Aorta (tissue), 5 donors: ENCODE measurements around the gene TOMM6. TPM values are rescaled to one million over a fixed set of nuclear protein-coding genes. Genes with fewer than 3 reads are reported as not detected.

Experiments
- ATAC-seq: fragments of 200-7000 bp; cut with Tn5 transposase; one replicate; pipeline ENCODE4 v1.9.1; 2022; ENCODE audit warnings: moderate library complexity; ENCODE audit not compliant: low FRiP score
- DNase-seq, 2 donors: peaks; one replicate each; pipeline ENCODE4 v3.0.0-alpha.2; 2020
- H3K27ac ChIP-seq, 2 donors: one replicate each; pipeline ENCODE4 v1.5.1; 2013; ENCODE audit warnings: low read length in 2 of 2, mild to moderate bottlenecking in 2 of 2, moderate library complexity in 2 of 2, control low read depth in 1 of 2, inconsistent platforms in 1 of 2, low read depth in 1 of 2
- H3K27me3 ChIP-seq, 2 donors: one replicate each; pipeline ENCODE4 v1.6.1; 2013; ENCODE audit warnings: control low read depth in 1 of 2, low read length in 1 of 2, mild to moderate bottlenecking in 1 of 2, moderate library complexity in 1 of 2; ENCODE audit not compliant: insufficient read depth in 2 of 2, control insufficient read depth in 1 of 2
- H3K36me3 ChIP-seq, 2 donors: one replicate each; pipeline ENCODE4 v1.6.1; 2013; ENCODE audit warnings: control low read depth in 1 of 2, low read length in 1 of 2, mild to moderate bottlenecking in 1 of 2; ENCODE audit not compliant: insufficient read depth in 2 of 2, control insufficient read depth in 1 of 2
- H3K4me1 ChIP-seq, 2 donors: one replicate each; pipeline ENCODE4 v1.6.1; 2013; ENCODE audit warnings: low read length in 2 of 2, control low read depth in 1 of 2, mild to moderate bottlenecking in 1 of 2, moderate library complexity in 1 of 2; ENCODE audit not compliant: insufficient read depth in 2 of 2, control insufficient read depth in 1 of 2
- H3K4me3 ChIP-seq, 2 donors: one replicate each; pipeline ENCODE4 v1.5.1; 2013; ENCODE audit warnings: low read length in 2 of 2, control low read depth in 1 of 2, mild to moderate bottlenecking in 1 of 2
- H3K9me3 ChIP-seq: one replicate; pipeline ENCODE4 v1.6.1; 2013; ENCODE audit warnings: mild to moderate bottlenecking, low read length; ENCODE audit not compliant: control insufficient read depth
- WGBS, 2 donors: extraction: QIAGEN DNeasy Blood & Tissue Kit; methylation state at CpG; one replicate each; pipeline ENCODE4 v1.1.7; 2013; 5-methylcytosine and 5-hydroxymethylcytosine counted together
- intact Hi-C, 2 donors: fragments of 100-400 bp; cut with DNase I; formaldehyde crosslinking; loops; one replicate each; pipeline versions ENCODE4 v1.14.2 to v1.15.0; 2022
- polyA plus RNA-seq, 2 donors: library from polyadenylated mRNA; stranded (reverse); fragments of 200-250 nt; gene quantifications; one replicate each; pipeline ENCODE4 v1.2.3, GENCODE V29; 2013
- total RNA-seq, 2 donors: library from RNA; stranded (reverse); fragmentation: NEBNext Ultra II Directional; extraction: Animal tissue kit (Norgen Biotek cat#: 25700); gene quantifications; one replicate each; pipeline ENCODE4 v1.2.1, GENCODE V29; 2021
- donor health status: healthy with polysubstance abuse.
- donor health status: Bipolar disorder and iron deficiency.
- donor health status: DM: no; HTN: no; CAD: no.
- donor health status: DM: no; HTN: no; CAD: no.
- donor health status: DM: yes; HTN: yes; CAD: no.

Gene TOMM6
- total and polyA plus RNA-seq, 4 donors: 74.8 to 236 (median 144) TPM

- Histone ChIP-seq H3K4me1 (no peaks in the 10 kb centered on the region), H3K36me3 (peaks cover 2 to 3% of the 10 kb centered on the region in 2 donors), H3K4me3 (no peak overlapping the region), H3K27me3 (no peaks in the 10 kb centered on the region), H3K9me3 (no peaks in the 10 kb centered on the region), H3K27ac (no peak overlapping the region)
- intact Hi-C loops: loop anchor here in 1 of 2 donors (10.0 kb wide), 1 partner anchor 166 kb away; no protein-coding TSS in a partner anchor
- DNase-seq (peak in 1 of 2 donors; percentile 67), ATAC-seq (no peak)
- 91 to 92% methylated on average over 28 to 30 of the region's 30 CpGs for WGBS, 2 donors
Observed at GRCh38 chr6:41770381-41771057, 17.0 kb upstream of the TOMM6 start.

DNA sequence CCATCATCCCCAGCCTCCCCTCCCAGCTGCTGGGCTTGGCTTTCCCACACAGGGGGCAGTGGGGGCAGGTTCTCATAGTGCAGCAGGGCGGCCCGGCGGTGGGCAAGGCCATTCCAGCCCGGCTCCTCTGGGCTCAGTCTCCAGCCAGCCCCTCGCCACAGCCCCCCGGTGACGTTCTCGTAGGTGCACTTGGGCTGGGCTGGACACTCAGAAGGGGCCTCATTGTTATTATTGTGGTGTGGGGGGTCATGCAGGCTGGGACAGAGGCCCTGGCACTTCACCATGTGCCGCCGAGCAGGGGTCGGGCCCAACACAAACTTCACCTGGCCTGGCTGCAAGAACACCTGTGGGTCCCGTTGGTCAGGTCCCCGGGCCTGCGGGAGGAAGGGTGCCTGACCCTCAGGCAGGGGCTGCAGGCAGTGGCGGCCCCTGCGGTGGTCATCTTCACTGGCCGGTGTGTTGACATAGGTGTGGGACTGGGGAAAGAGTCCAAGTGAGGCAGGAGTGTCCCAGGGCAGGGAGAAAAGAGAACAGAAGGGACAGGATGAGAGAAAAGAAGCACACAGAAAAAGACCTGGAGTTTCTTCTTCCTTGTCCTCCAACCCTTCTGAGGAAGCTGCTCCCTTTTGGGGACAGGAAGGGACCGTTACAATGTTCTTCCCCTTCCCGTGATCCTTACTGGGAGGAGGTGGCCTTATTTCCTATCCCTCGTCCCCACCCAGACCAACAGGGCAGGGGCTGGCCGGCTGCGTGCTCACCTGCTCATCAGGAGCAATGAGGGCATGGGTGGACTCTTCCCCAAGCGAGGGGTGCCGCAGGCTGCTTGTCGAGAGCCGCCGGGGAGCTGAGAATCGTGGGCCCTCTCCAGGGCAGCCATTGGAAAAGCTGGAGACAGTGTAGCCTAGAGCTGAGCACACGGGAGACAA, 16.2 kb upstream of the TOMM6 start:
- Histone ChIP-seq H3K4me1 (no peaks in the 10 kb centered on the region), H3K27ac (no peak overlapping the region), H3K27me3 (no peaks in the 10 kb centered on the region), H3K4me3 (no peak overlapping the region), H3K9me3 (no peaks in the 10 kb centered on the region), H3K36me3 (peaks cover 2 to 3% of the 10 kb centered on the region in 2 donors)
- DNase-seq (peak in 1 of 2 donors; percentile 57), ATAC-seq (no peak)
- intact Hi-C loops: loop anchor here in 1 of 2 donors (10.0 kb wide), 1 partner anchor 167 kb away; no protein-coding TSS in a partner anchor
- 91 to 93% methylated on average over 29 of the region's 29 CpGs for WGBS, 2 donors

GRCh38 chr6:41774841-41775240, 12.7 kb upstream of the TOMM6 start:
- Histone ChIP-seq H3K27me3 (no peaks in the 10 kb centered on the region), H3K9me3 (no peaks in the 10 kb centered on the region), H3K27ac (no peak overlapping the region), H3K36me3 (peaks cover 2 to 3% of the 10 kb centered on the region in 2 donors), H3K4me1 (no peaks in the 10 kb centered on the region), H3K4me3 (no peak overlapping the region)
- ATAC-seq: no peak
- intact Hi-C loops: loop anchor here in 1 of 2 donors (10.0 kb wide), 1 partner anchor 170 kb away; no protein-coding TSS in a partner anchor
- WGBS, 2 donors: 67 to 77% methylated on average over 3 of the region's 3 CpGs
- DNase-seq: no peak

DNA sequence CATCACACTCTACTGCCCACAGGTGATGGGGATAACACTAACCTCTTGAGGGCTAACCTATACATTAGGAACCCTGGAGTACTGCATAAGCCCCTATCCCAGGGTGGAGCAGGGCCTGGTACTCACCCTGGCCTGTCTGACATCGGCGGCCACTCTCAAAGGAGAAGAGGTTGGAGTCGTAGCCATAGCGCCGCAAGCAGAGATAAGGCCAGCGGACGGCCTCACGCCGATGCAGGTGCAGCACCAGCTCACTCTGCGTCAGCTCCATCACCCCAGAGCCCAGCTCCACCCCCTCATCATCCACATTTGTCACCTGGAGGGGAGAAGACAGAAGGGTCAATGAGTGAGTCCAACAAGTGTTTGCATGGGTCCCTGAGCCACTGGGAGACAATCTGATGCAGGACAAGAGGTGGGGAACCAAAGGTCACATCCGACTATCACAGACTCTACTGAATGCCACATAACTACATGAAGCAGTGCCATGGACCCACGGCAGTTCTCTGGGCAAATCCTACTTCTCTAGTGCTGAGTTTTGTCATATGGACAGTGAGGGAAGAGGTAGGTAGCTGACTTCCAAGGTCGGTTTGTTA, 12.1 kb upstream of the TOMM6 start:
- no peak for ATAC-seq
- H3K4me3 ChIP-seq: no peak overlapping the region
- DNase-seq: no peak
- intact Hi-C loops: loop anchor here in 1 of 2 donors (10.0 kb wide), 1 partner anchor 171 kb away; no protein-coding TSS in a partner anchor
- H3K4me1 ChIP-seq: no peaks in the 10 kb centered on the region
- H3K9me3 ChIP-seq: no peaks in the 10 kb centered on the region
- 89 to 90% methylated on average over 13 of the region's 13 CpGs for WGBS, 2 donors
- H3K27me3 ChIP-seq: no peaks in the 10 kb centered on the region
- peaks cover 2 to 3% of the 10 kb centered on the region in 2 donors for H3K36me3 ChIP-seq
- no peak overlapping the region for H3K27ac ChIP-seq

- H3K4me1 ChIP-seq: no peaks in the 10 kb centered on the region
- H3K4me3 ChIP-seq: no peak overlapping the region
- no peak for ATAC-seq
- WGBS, 2 donors: 88% methylated on average over 5 of the region's 5 CpGs
- H3K27ac ChIP-seq: no peak overlapping the region
- intact Hi-C loops: loop anchor here in 1 of 2 donors (10.0 kb wide), 1 partner anchor 173 kb away; no protein-coding TSS in a partner anchor
- no peaks in the 10 kb centered on the region for H3K9me3 ChIP-seq
- no peaks in the 10 kb centered on the region for H3K27me3 ChIP-seq
- DNase-seq: no peak
- peaks cover 2 to 3% of the 10 kb centered on the region in 2 donors for H3K36me3 ChIP-seq
Observed at GRCh38 chr6:41777551-41778285, 9.8 kb upstream of the TOMM6 start.

- H3K27me3 ChIP-seq: no peaks in the 10 kb centered on the region
- DNase-seq (no peak), ATAC-seq (no peak)
- no peak overlapping the region for H3K27ac ChIP-seq
- WGBS, 2 donors: 17% methylated on average over 6 of the region's 6 CpGs
- H3K36me3 ChIP-seq: peaks cover 2 to 3% of the 10 kb centered on the region in 2 donors
- H3K4me3 ChIP-seq: no peak overlapping the region
- H3K9me3 ChIP-seq: no peaks in the 10 kb centered on the region
- intact Hi-C loops: loop anchor here in 1 of 2 donors (10.0 kb wide), 1 partner anchor 174 kb away; no protein-coding TSS in a partner anchor
- no peaks in the 10 kb centered on the region for H3K4me1 ChIP-seq
Observed at GRCh38 chr6:41778895-41779294, 8.6 kb upstream of the TOMM6 start.

- DNase-seq: no peak
- Histone ChIP-seq H3K27me3 (no peaks in the 10 kb centered on the region), H3K36me3 (peaks cover under 1 to 2% of the 10 kb centered on the region in 2 donors), H3K27ac (no peak overlapping the region), H3K4me3 (peak overlapping the region; percentile 71 to 85), H3K4me1 (no peaks in the 10 kb centered on the region), H3K9me3 (no peaks in the 10 kb centered on the region)
- WGBS, 2 donors: 1 to 2% methylated on average over 9 to 16 of the region's 16 CpGs
- intact Hi-C loops: loop anchor here in 1 of 2 donors (10.0 kb wide), 1 partner anchor 175 kb away; no protein-coding TSS in a partner anchor
- ATAC-seq: no peak
Observed at GRCh38 chr6:41779336-41779735, 8.2 kb upstream of the TOMM6 start.
